Measurements from ENCODE around the gene ILKAP. TPM values are rescaled to one million over a fixed set of nuclear protein-coding genes. Genes with fewer than 3 reads are reported as not detected.

ILKAP gene
- total RNA-seq, 1 experiment from 2014 or later = 53.4 TPM

GRCh38 chr2:238154570-238154969 lies 48.9 kb downstream of the ILKAP start (continued):
- TF ChIP-seq ZBTB33 (IDR thresholded peaks at IDR 0.05; ENCODE audit: extremely low read depth, insufficient replicate concordance, low read length) (no peak), CTCF (IDR thresholded peaks at IDR 0.05 in 2 of 3, conservative IDR thresholded peaks at IDR 0.05 in 1 of 3; ENCODE audit: borderline replicate concordance in 1 of 3, insufficient read depth in 1 of 3, low read depth in 2 of 3, low read length in 2 of 3) (no peak)

- Histone ChIP-seq H3K36me3 (ENCODE audit: control insufficient read depth in 1 of 2, insufficient read depth in 2 of 2, low read length in 2 of 2) (no peaks in the 10 kb centered on the region), H3K27ac (ENCODE audit: low read depth, low read length) (no peak overlapping the region), H3K4me2 (ENCODE audit: low read length) (no peak overlapping the region), H4K20me1 (ENCODE audit: insufficient read depth) (no peaks in the 10 kb centered on the region), H3K9ac (ENCODE audit: low read length) (no peak overlapping the region), H3K4me3 (replicated peaks in 1 of 2; ENCODE audit: low read depth in 1 of 2, low read length in 2 of 2) (no peak overlapping the region), H2AFZ (ENCODE audit: low read depth, low read length, poor library complexity, severe bottlenecking) (no peak overlapping the region), H3K9me3 (ENCODE audit: control insufficient read depth in 1 of 2, insufficient read depth in 1 of 2, low read depth in 1 of 2, low read length in 2 of 2) (no peaks in the 10 kb centered on the region), H3K79me2 (ENCODE audit: insufficient read depth, low read length) (no peaks in the 10 kb centered on the region), H3K4me1 (ENCODE audit: control insufficient read depth in 1 of 2, insufficient read depth in 2 of 2, low read length in 2 of 2) (no peaks in the 10 kb centered on the region), H3K27me3 (ENCODE audit: insufficient read depth, low read length) (no peaks in the 10 kb centered on the region), H3K9me2 (ENCODE audit: insufficient read depth) (no peaks in the 10 kb centered on the region)
- POLR2A ChIA-PET = no interaction called here
- BruUV-seq (replicated peaks) = no TSS peak
- CTCF ChIA-PET = interaction anchor here (1.0 to 2.2 kb wide), 2 partner anchors 11 to 14 kb away, joined by 4 to 6 read pairs; no protein-coding TSS in a partner anchor
- DNase-seq (ENCODE audit: low read depth, low spot score) = no peak
- intact Hi-C loops (cut with micrococcal nuclease) = no loop called here
- TF ChIP-seq CTCF (IDR thresholded peaks at IDR 0.05 in 2 of 3, conservative IDR thresholded peaks at IDR 0.05 in 1 of 3; ENCODE audit: borderline replicate concordance in 1 of 3, insufficient read depth in 1 of 3, low read depth in 2 of 3, low read length in 2 of 3) (peak in 1 of 3 experiments; percentile 53; a peak in 2 of 6 replicates), ELF1 (IDR thresholded peaks at IDR 0.05; ENCODE audit: borderline replicate concordance, low read depth) (no peak)
- RAD21 ChIA-PET (ENCODE audit: low non-redundant PET in 1 of 2, low total read pairs in 2 of 2, uncharacterized antibody in 2 of 2, unreplicated experiment in 2 of 2) = no interaction called here
- no peak for ATAC-seq
Observed at GRCh38 chr2:238152771-238153688, 50.5 kb downstream of the ILKAP start.
